AG04450 (cell line): ENCODE measurements around the gene GSTM1. TPM values are rescaled to one million over a fixed set of nuclear protein-coding genes. Genes with fewer than 3 reads are reported as not detected.

Source experiments
- CTCF ChIA-PET: fragments of 300-600, 350-600 bp; formaldehyde crosslinking; extraction: SDS; loops from one replicate; lab custom pipeline; 2022; ENCODE audit warnings: antibody characterized with exemption, inconsistent platforms; lab: Charles Lee
- POLR2A ChIA-PET: fragments of 350-600 bp; formaldehyde crosslinking; extraction: SDS; loops from one replicate; lab custom pipeline; 2021; ENCODE audit warnings: antibody characterized with exemption, inconsistent platforms; lab: Yijun Ruan, JAX
- DNase-seq: peaks from one replicate; pipeline ENCODE4 v3.0.0-alpha.2; 2011; ENCODE audit warnings: low read depth, low spot score
- H3K27ac ChIP-seq: one replicate; pipeline ENCODE4 v1.5.1; 2012; ENCODE audit warnings: low read depth, low read length, control low read depth
- H3K27me3 ChIP-seq: one replicate; pipeline ENCODE4 v1.6.0; 2012; ENCODE audit warnings: low read length; ENCODE audit not compliant: control insufficient read depth, insufficient read depth
- H3K4me3 ChIP-seq: 2 replicates; pipeline ENCODE4 v1.5.1; 2011; ENCODE audit warnings: mild to moderate bottlenecking, low read depth, low read length, control low read depth
- H3K9me3 ChIP-seq: 2 replicates; pipeline ENCODE4 v1.5.1; 2012; ENCODE audit warnings: low read length; ENCODE audit not compliant: control insufficient read depth, insufficient read depth
- polyA plus RNA-seq: library from polyadenylated mRNA; depleted of rRNA; stranded (reverse); fragments of >200 nt; gene quantifications from 2 replicates; pipeline ENCODE4 v1.2.3, GENCODE V29; 2011
- TF ChIP-seq, protein P1 (sequence below): IDR thresholded peaks from 2 replicates; pipeline ENCODE4 v1.5.1; 2011; ENCODE audit warnings: low read depth, low read length, control low read depth, inconsistent platforms

Gene GSTM1
- polyA plus RNA-seq, 1 experiment, result 1.6 TPM

DNA sequence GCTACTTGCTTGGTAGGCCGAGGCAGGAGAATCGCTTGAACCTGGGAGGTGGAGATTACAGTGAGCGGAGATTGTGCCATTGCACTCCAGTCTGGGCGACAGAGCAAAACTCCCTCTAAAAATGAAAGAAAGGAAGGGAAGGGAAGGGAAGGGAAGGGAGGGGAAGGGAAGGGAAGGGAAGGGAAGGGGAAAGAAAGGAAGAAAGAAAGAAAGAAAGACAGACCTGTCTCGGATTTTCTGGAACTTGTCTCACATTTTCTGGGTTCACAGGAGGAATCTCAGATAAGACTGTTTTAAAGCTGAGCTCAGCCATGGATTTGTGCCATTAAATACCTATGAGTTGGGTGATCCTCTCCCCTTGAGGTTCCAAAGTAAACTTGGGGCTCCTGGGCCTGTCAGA, 37.3 kb downstream of the GSTM1 start:
- TF ChIP-seq, protein P1, sequence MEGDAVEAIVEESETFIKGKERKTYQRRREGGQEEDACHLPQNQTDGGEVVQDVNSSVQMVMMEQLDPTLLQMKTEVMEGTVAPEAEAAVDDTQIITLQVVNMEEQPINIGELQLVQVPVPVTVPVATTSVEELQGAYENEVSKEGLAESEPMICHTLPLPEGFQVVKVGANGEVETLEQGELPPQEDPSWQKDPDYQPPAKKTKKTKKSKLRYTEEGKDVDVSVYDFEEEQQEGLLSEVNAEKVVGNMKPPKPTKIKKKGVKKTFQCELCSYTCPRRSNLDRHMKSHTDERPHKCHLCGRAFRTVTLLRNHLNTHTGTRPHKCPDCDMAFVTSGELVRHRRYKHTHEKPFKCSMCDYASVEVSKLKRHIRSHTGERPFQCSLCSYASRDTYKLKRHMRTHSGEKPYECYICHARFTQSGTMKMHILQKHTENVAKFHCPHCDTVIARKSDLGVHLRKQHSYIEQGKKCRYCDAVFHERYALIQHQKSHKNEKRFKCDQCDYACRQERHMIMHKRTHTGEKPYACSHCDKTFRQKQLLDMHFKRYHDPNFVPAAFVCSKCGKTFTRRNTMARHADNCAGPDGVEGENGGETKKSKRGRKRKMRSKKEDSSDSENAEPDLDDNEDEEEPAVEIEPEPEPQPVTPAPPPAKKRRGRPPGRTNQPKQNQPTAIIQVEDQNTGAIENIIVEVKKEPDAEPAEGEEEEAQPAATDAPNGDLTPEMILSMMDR, result no peak
- no peak for DNase-seq
- H3K9me3 ChIP-seq, result no peaks in the 10 kb centered on the region; the same call in 1 of the 2 replicates
- no peak overlapping the region for H3K27ac ChIP-seq
- ChIA-PET CTCF (no interaction called here), POLR2A (no interaction called here)
- peaks cover 7% of the 10 kb centered on the region for H3K27me3 ChIP-seq
- H3K4me3 ChIP-seq, result no peak overlapping the region

DNA sequence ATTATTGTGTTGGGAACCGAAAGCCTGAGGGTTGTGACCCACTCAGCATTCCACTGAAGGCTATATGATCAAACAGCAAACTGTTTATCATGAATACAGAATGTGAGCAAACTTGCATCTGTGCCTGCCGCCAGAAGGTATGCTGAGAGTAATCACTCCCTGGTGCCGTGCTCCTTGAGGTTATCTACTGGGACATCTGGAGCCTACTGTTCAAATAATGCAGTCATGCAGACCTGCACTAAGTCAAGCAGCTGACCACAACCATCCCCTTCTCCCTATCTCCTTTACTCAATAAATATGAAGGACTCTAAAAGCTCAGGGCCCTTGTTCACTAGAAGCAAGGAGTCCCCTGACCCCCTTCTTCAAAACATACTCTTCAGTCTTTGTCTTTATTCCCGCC, 37.9 kb downstream of the GSTM1 start:
- no peak overlapping the region for H3K4me3 ChIP-seq
- CTCF ChIA-PET, result no interaction called here
- TF ChIP-seq, protein P1, result no peak

DNA sequence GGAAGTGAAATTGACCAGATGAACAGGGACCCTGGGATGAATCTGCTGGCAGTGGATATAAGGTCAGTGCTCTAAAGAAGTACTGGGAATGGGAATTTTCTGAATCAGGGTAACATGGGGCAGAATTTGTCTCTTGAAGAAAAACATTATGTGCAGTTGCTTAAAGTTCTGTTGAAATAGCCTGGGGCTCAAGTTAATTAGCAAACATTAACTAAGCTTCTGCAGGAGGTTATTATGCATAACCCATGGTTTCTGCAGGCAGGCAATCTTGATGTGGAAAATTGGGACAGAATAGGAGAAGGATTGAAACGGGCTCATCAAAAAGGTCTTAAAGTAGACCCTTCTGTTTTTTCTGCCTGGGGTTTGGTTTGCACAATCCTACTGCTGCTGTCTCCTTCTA, 38.4 kb downstream of the GSTM1 start:
- no peak for DNase-seq
- Histone ChIP-seq H3K4me3 (no peak overlapping the region), H3K9me3 (no peaks in the 10 kb centered on the region; the same call in 1 of the 2 replicates), H3K27me3 (peaks cover 7% of the 10 kb centered on the region), H3K27ac (no peak overlapping the region)
- TF ChIP-seq, protein P1, result no peak
- CTCF ChIA-PET, result no interaction called here
- POLR2A ChIA-PET, result no interaction called here

More for the DNA sequence above, 37.9 kb downstream of the GSTM1 start:
- no peaks in the 10 kb centered on the region; the same call in 1 of the 2 replicates for H3K9me3 ChIP-seq
- H3K27ac ChIP-seq, result no peak overlapping the region
- no peak for DNase-seq
- peaks cover 7% of the 10 kb centered on the region for H3K27me3 ChIP-seq
- POLR2A ChIA-PET, result no interaction called here

DNA sequence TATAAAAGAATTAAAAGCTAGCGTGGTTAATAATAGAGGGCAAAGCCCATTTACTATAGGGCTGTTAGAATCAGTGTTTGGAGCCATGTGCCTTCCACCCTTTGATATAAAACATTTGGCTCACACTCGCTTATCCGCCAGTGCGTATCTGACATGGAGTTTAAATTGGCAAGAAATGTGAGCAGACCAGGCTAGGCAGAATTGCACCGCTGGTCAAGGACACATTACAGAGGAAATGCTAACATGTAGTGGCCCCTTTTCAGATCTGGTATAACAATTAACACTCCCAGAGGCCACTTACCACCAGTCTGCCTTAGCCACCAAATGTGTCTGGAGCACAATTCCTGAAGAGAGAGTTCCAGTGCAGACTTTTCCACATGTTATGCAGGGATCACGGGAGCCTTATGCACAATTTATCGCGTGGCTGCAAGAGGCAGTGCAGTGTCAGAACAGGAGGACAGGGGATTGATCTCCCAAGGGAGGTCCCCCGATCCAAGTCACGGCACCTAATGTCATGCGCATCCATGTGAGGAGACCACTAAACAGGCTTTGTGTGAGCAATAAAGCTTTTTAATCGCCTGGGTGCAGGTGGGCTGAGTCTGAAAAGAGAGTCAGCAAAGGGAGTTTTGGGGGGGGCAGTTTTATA, 39.2 kb downstream of the GSTM1 start:
- H3K27me3 ChIP-seq, result peaks cover 7% of the 10 kb centered on the region
- ChIA-PET CTCF (interaction anchor here (0.5 to 1.4 kb wide), 2 partner anchors 87 to 89 kb away, joined by 3 to 5 read pairs; no protein-coding TSS in a partner anchor), POLR2A (no interaction called here)
- no peak overlapping the region for H3K4me3 ChIP-seq
- TF ChIP-seq, protein P1, result no peak
- H3K27ac ChIP-seq, result no peak overlapping the region
- DNase-seq, result no peak
- H3K9me3 ChIP-seq, result no peaks in the 10 kb centered on the region; the same call in 1 of the 2 replicates

DNA sequence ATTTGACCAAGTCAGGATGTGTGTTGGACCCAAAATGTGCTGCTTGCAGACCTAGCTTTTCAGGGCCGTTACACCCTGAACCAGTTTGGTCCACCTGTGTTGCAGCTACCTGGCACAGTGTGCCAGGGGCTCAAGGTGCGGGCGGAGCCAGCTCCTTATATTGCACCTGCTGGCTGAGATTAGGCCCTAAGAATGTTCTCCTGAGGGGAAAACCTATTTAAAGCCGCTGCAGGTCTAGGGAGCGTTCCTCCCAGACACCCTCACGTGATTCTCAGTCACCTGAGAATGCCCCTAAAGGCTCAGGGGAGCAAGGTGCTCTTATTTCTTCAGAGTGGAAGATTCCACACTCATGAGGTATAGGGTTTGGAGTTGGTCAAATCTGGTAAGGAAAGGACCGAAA, 41.3 kb downstream of the GSTM1 start:
- POLR2A ChIA-PET, result no interaction called here
- Histone ChIP-seq H3K4me3 (no peak overlapping the region), H3K9me3 (no peaks in the 10 kb centered on the region; the same call in 1 of the 2 replicates), H3K27ac (no peak overlapping the region), H3K27me3 (peaks cover 11% of the 10 kb centered on the region)
- TF ChIP-seq, protein P1, result no peak
- CTCF ChIA-PET, result no interaction called here
- DNase-seq, result no peak
